Measurements from ENCODE around the gene IDI2.

The IDI2 gene

GRCh38 chr10:976316-976715 is 49.3 kb downstream of the IDI2 start:
- DNase-seq: no peak

- no peak for DNase-seq
Measured at GRCh38 chr10:974785-975074, 50.9 kb downstream of the IDI2 start.

GRCh38 chr10:974038-974784 is 51.4 kb downstream of the IDI2 start:
- no peak for DNase-seq

GRCh38 chr10:972763-973162 is 52.9 kb downstream of the IDI2 start:
- DNase-seq: no peak

DNA sequence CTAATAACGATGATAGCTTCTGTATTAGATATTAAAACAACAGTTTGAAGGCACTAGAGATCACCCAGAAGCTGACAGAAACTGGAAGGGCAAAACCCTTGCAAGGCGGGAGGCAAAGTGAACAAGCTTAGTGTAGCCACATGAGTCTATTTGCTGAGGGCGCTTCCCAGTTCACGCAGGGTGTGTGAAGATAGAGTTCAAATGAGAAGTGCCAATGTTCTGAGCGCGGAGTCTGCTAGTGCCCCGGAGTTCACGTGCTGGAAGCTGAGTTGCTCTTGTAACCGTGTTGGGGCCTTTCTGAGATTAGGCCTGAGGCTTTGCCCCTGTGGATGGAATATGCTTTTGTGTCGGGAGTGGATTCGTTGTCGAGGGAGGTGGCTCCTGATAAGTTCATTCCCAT is 54.0 kb downstream of the IDI2 start:
- no peak for DNase-seq

GRCh38 chr10:971150-971542 is 54.5 kb downstream of the IDI2 start:
- no peak for DNase-seq

DNA sequence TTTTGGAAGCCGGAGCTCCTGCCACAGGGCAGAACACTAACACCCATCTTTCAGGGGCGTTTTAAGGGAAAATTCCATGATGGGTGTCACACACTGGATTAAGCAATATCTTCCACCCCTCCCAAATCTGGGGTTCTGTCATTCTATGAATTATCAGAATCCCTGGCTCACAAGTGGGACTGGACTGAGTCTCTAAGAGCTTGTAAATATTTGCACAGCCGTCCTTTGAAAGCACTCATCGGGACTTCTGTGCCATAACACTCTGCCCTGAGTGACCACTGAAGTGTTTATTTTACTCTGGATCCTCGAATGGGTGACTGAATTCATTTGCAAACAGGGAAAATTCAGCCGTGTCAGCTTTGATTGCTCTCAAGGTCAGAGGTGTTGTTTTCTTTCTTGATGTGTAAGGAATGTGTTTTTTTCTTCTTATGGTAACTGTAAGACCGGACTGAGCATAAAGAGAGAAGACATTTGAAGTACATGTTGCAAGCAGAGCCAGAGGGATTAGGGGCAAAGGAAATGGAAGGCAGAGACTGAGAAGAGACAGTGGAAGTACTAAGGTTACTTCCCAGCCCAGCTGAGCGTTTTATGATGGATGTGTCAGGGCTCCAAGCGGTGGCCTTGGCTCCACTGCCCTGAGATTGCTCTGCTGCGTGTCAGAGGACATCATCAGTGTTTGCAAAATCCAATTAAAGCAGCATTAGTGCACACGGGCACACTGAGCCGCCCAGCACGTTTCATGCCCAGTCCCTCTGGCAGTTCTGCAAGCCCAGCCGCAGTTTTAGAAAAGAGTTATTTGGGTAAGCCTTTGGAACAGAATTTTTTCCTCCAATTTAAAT is 55.1 kb downstream of the IDI2 start:
- peak; percentile 73 for DNase-seq

- no peak for DNase-seq
Measured at GRCh38 chr10:969473-970150, 56.0 kb downstream of the IDI2 start.

All from NCI-H1092 treated with DMSO at 0.1 percent for 48 hours (cell line).